Large intestine (tissue), 3 donors: ENCODE data around the gene DAPK3. TPM values are rescaled to one million over a fixed set of nuclear protein-coding genes. Genes with fewer than 3 reads are reported as not detected.
"Not testable (repeated sequence)": the region's sequence is repeated elsewhere in the genome, so short reads cannot be mapped to it uniquely, and the experiment has no call there.

ENCODE experiments used
- DNase-seq, 2 donors: peaks; one replicate each; pipeline versions ENCODE4 v3.0.0 to v3.0.0-alpha.2; 2013
- H3K27ac ChIP-seq: one replicate; pipeline ENCODE4 v1.5.1; 2013; ENCODE audit warnings: low read length
- H3K27me3 ChIP-seq: 2 replicates; pipeline ENCODE4 v1.6.1; 2013; ENCODE audit warnings: low read length; ENCODE audit not compliant: control insufficient read depth, insufficient read depth
- H3K36me3 ChIP-seq: 2 replicates; pipeline ENCODE4 v1.6.1; 2013; ENCODE audit warnings: low read length; ENCODE audit not compliant: control insufficient read depth, insufficient read depth
- H3K4me1 ChIP-seq: one replicate; pipeline ENCODE4 v1.6.1; 2013; ENCODE audit warnings: low read length; ENCODE audit not compliant: control insufficient read depth, insufficient read depth
- H3K4me3 ChIP-seq: one replicate; pipeline ENCODE4 v1.5.1; 2013; ENCODE audit warnings: low read length
- H3K9me3 ChIP-seq: one replicate; pipeline ENCODE4 v1.6.1; 2013; ENCODE audit warnings: mild to moderate bottlenecking, low read depth, low read length, moderate library complexity; ENCODE audit not compliant: control insufficient read depth
- WGBS: methylation state at CpG from one replicate; pipeline ENCODE4 v1.1.5; 2013; ENCODE audit warnings: low lambda C conversion rate; ENCODE audit not compliant: insufficient coverage; 5-methylcytosine and 5-hydroxymethylcytosine counted together
- polyA plus RNA-seq: library from polyadenylated mRNA; unstranded; fragments of 120-200 nt; gene quantifications from one replicate; pipeline ENCODE4 v1.2.1, GENCODE V29; 2013

Gene DAPK3
- polyA plus RNA-seq, 1 donor: 52.9 TPM

DNA sequence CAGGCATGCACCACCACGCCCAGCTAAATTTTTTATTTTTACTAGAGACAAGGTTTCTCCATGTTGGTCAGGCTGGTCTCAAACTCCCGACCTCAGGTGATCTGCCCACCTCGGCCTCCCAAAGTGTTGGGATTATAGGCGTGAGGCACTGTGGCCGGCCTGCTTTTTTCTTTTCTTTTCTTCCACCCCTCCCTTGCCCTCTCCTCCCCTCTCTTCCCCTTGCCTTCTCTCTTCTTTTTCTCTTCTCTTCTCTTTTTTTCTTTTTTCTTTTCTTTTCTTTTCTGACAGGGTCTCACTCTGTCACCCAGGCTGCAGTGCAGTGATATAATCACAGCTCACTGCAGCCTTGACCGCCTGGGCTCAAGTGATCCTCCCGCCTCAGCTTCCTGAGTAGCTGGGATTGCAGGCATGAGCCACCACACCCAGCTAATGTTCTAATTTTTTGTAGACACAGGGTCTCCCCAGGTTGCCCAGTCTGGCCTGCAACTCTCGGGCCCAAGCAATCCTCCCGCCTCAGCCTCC is 18.1 kb downstream of the DAPK3 start:
- 97% methylated on average over 5 of the region's 9 CpGs for WGBS
- not testable (repeated sequence) for H3K27ac ChIP-seq, H3K27me3 ChIP-seq

DNA sequence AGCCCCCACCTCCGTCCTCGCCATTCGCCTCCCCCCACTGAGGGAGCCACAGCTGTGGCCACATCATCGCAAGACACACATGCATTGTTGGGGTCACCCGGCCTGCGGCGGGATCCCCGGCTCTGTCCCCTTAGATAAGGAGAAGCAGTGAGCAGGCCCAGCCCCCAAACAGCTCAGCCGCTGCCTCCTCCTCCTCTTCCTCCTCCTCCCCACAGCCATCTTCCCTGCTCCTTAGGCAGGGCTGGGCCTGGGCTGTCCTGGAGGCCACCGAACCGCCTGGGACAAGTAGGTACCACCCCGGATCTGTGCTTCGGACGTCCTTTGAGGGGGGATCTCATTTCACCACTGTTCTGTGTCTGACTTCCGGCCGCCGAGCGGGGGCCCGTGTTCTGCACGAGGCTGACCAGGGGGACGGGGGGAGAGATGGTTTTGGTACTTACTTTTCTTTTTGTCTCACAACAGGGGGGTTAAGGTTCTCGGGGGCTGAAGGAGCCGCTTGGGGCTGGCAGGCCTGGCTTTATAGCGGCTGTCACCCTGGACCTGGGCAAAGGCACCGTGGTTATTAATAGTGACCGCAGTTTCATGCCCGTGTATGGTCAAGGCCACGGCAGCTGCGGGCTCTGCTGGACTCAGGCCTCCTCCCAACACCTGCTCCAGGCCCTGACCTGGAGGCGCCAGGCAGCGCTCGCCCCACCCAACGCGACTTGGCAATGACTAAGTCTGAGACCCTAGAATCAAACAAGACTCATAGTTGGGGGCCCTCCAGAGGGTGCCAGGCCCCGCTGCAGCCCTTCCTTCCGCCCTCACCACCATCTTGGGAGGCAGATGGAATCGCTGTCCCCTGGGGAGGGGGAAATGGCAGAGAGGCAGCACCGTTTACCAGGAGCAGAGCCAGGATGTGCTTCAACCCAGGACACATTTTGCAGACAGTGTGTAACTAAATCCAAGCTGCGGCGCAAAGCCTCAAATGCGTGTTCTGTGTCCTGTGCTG is 19.7 kb downstream of the DAPK3 start:
- Histone ChIP-seq H3K27ac (peak overlapping the region; percentile 17), H3K4me3 (no peak overlapping the region), H3K27me3 (no peaks in the 10 kb centered on the region), H3K9me3 (no peaks in the 10 kb centered on the region), H3K4me1 (no peaks in the 10 kb centered on the region), H3K36me3 (peaks cover 5% of the 10 kb centered on the region)
- DNase-seq: no peak
- WGBS: no CpG with 5 or more reads among the region's 41 CpGs

More for the DNA sequence above, 18.1 kb downstream of the DAPK3 start:
- H3K36me3 ChIP-seq: peaks cover 12% of the 10 kb centered on the region
- H3K4me3 ChIP-seq, H3K9me3 ChIP-seq, H3K4me1 ChIP-seq, DNase-seq: not testable (repeated sequence)

DNA sequence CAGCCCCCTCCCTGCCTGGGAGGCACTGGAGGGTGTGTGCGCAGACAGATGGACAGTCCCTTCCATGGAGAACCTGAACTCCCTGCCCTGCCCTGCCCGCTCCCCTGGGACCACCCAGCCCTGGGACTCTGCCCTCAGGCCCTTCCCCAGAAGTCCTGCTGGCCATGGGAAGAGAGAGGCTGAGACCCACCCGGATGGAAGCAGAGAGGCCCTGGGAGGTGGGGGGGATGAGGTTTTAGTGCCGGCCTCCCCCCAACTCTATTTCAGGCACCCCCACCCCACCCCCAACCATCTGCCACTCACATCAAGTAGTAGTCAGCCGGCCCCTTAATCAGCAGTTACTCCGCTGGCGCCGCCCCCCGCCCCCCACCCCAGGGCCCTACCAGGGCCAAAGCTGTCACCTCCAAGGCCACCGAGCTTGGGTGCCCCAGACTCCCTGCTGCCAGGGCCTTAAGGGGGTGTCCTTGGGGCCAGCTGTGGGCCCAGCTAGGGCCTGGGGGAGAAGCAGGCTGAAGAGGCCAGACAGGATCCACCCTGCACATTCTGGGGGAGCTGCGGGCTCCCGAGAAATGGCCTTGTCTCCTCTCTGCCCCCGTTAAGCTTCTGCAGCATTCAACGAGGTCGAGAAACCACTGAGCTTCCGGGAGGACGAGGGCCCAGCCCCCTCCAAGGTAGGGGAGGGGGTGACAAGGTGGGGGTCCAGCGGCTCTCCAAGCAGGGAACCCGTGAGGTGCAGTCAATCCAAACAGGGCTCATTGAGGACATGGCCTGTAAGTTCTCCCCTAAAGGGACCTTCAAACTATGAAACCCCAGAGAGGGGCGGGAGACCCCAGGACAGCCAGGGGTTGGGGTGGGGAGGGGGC is 20.7 kb downstream of the DAPK3 start:
- H3K27ac ChIP-seq: no peak overlapping the region
- no peaks in the 10 kb centered on the region for H3K4me1 ChIP-seq
- WGBS: no CpG with 5 or more reads among the region's 20 CpGs
- no peak overlapping the region for H3K4me3 ChIP-seq
- H3K9me3 ChIP-seq: no peaks in the 10 kb centered on the region
- no peaks in the 10 kb centered on the region for H3K27me3 ChIP-seq
- no peaks in the 10 kb centered on the region for H3K36me3 ChIP-seq
- DNase-seq: no peak

DNA sequence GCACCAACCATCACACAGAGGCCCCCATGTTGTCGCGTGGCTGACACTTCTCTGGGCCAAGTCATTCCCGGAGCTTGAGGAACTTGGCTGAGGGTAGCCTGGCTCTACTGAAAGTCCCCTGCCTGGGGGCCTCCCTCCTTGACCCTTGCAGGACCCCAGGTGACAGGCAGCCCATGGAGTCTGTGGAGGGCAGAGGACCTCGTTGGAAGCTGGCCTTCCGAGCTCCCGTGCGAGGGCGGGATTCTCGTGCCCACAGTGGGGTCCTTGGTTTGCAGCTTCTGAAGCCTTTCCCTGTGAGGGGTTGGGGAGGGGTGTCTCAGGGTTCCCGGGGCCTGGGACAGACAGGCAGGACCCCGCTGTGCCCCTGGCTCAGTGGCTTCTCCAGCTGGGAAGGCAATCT is 21.6 kb downstream of the DAPK3 start:
- Histone ChIP-seq H3K27me3 (no peaks in the 10 kb centered on the region), H3K27ac (no peak overlapping the region), H3K4me1 (no peaks in the 10 kb centered on the region), H3K9me3 (no peaks in the 10 kb centered on the region), H3K4me3 (no peak overlapping the region), H3K36me3 (no peaks in the 10 kb centered on the region)
- DNase-seq: no peak
- WGBS: no CpG with 5 or more reads among the region's 11 CpGs

DNA sequence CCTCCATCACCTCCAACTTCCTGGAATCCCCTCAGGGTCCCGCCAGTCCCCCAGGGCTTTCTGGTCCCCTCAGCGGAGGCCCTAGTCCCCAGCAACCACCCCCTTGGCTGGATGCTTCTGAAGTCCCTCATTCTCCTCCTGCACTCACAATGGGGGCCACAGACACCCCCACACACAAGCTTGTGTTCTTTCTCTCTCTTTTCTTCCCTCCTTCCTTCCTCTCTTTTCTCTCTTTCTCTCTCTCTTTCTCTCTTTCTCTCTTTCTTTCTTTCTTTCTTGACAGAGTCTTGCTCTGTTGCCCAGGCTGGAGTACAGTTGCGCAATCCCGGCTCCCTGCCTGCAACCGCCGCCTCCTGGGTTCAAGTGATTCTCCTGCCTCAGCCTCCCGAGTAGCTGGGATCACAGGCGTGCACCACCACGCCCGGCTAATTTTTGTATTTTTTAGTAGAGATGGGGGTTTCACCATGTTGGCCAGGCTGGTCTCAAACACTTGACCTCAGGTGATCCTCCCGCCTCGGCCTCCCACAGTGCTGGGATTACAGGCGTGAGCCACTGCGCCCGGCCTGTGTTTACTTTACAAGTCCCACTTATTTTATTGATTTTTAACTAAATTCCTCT is 23.5 kb downstream of the DAPK3 start:
- not testable (repeated sequence) for H3K36me3 ChIP-seq, H3K4me1 ChIP-seq, H3K27me3 ChIP-seq, H3K27ac ChIP-seq, H3K9me3 ChIP-seq, DNase-seq, H3K4me3 ChIP-seq
- no CpG with 5 or more reads among the region's 15 CpGs for WGBS

DNA sequence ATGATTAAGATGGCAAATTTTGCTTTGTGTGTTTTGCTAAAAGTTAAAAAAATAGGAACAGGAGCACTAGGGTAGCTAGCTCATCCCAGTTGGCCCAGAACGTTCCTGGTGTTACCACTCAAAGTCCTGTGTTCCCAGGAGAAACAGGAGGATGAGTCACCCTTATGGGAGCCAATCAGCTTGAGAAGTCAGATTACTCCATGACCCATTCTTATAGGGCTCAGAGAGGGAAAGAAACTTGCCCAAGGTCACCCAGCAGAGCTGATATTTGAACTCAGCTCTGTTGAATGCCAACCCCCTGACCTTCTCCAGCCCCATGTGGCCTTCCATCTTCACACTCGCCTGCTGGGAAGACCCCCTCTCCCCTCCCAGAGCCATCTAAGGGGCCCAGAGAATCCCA is 25.1 kb downstream of the DAPK3 start:
- no peaks in the 10 kb centered on the region for H3K9me3 ChIP-seq
- DNase-seq: no peak
- H3K36me3 ChIP-seq: no peaks in the 10 kb centered on the region
- no peak overlapping the region for H3K27ac ChIP-seq
- no peaks in the 10 kb centered on the region for H3K4me1 ChIP-seq
- H3K4me3 ChIP-seq: no peak overlapping the region
- no peaks in the 10 kb centered on the region for H3K27me3 ChIP-seq
- WGBS: no CpG with 5 or more reads among the region's 2 CpGs

DNA sequence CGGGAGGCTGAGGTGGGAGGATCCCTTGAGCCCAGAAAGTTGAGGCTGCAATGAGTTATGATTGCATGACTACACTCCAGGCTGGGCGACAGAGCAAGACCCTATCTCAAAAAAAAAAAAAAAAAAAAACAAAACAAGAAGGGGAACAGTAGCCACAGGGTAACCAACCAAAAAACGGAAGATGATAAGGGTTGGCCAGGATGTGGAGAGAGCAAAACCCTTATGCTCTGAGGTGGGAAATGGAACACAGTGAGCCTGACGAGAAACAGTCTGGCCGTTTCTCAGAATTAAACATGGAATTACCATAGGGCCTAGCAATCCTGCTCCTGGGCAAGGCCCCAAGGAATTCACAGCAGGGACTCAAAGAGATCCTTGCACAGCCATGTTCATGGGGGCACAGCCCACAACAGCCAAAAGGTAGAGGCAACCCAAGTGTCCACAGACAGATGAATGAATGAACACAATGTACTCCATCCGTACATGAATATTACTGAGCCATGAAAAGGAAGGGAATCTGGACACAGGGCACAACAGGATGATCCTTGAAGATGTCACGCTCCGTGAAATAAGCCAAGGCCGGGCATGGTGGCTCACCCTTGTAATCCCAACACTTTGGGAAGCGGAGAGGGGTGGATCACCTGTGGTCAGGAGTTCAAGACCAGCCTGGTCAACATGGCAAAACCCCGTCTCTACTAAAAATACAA is 26.7 kb downstream of the DAPK3 start:
- H3K27ac ChIP-seq: no peak overlapping the region
- no peaks in the 10 kb centered on the region for H3K27me3 ChIP-seq
- no peaks in the 10 kb centered on the region for H3K9me3 ChIP-seq
- no peaks in the 10 kb centered on the region for H3K4me1 ChIP-seq
- WGBS: no CpG with 5 or more reads among the region's 11 CpGs
- no peak overlapping the region for H3K4me3 ChIP-seq
- H3K36me3 ChIP-seq: no peaks in the 10 kb centered on the region
- no peak for DNase-seq

DNA sequence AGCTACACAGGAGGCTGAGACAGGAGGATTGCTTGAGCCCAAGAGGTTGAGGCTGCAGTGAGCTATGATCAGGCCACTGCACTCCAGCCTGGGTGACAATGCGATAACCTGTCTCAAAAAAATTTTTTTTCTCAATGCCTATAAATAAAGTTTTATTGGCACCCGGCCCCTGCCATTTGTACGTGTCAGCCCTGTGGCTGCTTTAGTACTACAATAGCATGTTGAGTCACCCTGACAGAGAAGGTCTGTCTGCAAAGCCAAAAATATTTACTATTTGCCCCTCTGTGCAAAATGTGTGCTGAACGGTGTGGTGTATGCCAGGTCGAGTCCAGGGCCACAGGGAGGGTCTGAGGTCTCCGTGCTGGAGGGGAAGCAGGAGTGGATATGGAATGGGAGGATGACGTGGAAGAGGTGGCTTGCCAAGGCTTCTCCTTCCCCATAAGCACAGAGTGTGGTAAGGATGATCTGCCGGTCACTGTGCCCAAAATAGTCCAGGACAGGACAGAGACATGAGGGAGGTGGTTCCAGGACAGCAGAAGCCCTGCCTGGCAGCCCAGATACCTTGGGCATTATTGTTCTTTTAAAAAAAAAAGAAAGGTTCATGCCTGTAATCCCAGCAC is 28.0 kb downstream of the DAPK3 start:
- peaks cover 4% of the 10 kb centered on the region for H3K9me3 ChIP-seq
- no CpG with 5 or more reads among the region's 8 CpGs for WGBS

DNA sequence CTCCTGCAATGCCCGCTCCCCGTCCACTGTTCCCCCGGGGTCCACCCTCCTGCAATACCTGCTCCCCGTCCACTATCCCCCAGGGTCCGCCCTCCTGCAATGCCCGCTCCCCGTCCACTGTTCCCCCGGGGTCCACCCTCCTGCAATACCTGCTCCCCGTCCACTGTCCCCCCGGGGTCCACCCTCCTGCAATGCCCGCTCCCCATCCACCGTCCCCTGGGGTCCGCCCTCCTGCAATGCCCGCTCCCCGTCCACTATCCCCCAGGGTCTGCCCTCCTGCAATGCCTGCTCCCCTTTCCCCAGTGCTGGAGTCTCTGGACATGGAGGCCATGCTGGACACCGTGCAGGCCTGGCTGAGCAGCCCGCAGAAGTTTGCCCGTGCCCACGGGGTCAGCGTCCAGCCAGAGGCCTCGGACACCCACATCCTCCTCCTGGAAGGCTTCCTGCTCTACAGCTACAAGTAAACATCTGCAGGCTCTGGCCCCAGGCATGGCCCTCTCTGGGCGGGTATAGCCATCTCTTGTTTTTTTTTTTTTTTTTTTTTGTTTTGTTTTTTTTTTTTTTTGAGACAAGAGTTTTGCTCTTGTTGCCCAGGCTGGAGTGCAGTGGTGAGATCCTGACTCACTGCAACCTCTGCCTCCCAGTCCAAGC is 32.5 kb downstream of the DAPK3 start:
- WGBS: no CpG with 5 or more reads among the region's 22 CpGs
- H3K27ac ChIP-seq, DNase-seq, H3K4me1 ChIP-seq, H3K9me3 ChIP-seq, H3K36me3 ChIP-seq, H3K4me3 ChIP-seq: not testable (repeated sequence)
- peaks cover 21% of the 10 kb centered on the region for H3K27me3 ChIP-seq

More for the DNA sequence above, 28.0 kb downstream of the DAPK3 start:
- Histone ChIP-seq H3K4me3 (no peak overlapping the region), H3K4me1 (no peaks in the 10 kb centered on the region), H3K27me3 (no peaks in the 10 kb centered on the region), H3K27ac (no peak overlapping the region), H3K36me3 (no peaks in the 10 kb centered on the region)
- DNase-seq: no peak
